Caco-2 (cell line): ENCODE results near the gene CCDC190. TPM values are rescaled to one million over a fixed set of nuclear protein-coding genes. Genes with fewer than 3 reads are reported as not detected.

Experiments used
- BruUV-seq: library from RNA; stranded (reverse); fragments of 400-500 nt; replicated peaks from 2 replicates; lab custom pipeline; 2021; lab: Mats Ljungman, UMichigan
- CTCF ChIA-PET: fragments of 300-600 bp; sonication (Branson Sonifier 250); formaldehyde crosslinking; loops from one replicate; lab custom pipeline; 2022; ENCODE audit warnings: antibody characterized with exemption; lab: Charles Lee
- POLR2A ChIA-PET: fragments of 300-600 bp; sonication (Branson Sonifier 250); formaldehyde crosslinking; loops from one replicate; lab custom pipeline; 2022; ENCODE audit warnings: antibody characterized with exemption; lab: Charles Lee
- DNase-seq, 2 experiments: peaks; one replicate each; pipeline versions ENCODE4 v3.0.0 to v3.0.0-alpha.2; 2020 to 2022
- H3K27me3 ChIP-seq: replicated peaks from 2 replicates; pipeline ENCODE4 v1.6.0; 2011; ENCODE audit warnings: low read length; ENCODE audit not compliant: control insufficient read depth, insufficient read depth
- H3K36me3 ChIP-seq: 2 replicates; pipeline ENCODE4 v1.5.1; 2011; ENCODE audit warnings: low read length; ENCODE audit not compliant: control insufficient read depth, insufficient read depth
- H3K4me1 ChIP-seq: fragments of 250-450 bp; sonication (Bioruptor Pico); 2 replicates; pipeline ENCODE4 v1.5.1; 2020; ENCODE audit warnings: mild to moderate bottlenecking
- H3K4me3 ChIP-seq: 2 replicates; pipeline ENCODE4 v1.5.1; 2011; ENCODE audit warnings: low read depth, mild to moderate bottlenecking, control low read depth, low read length
- H3K9me3 ChIP-seq: fragments of 250-450 bp; sonication (Bioruptor Pico); 2 replicates; pipeline ENCODE4 v1.5.1; 2020; ENCODE audit warnings: mild to moderate bottlenecking, moderate library complexity
- H3K27ac Mint-ChIP-seq: one replicate; pipeline ENCODE4 v1.8.0; 2022; ENCODE audit warnings: mixed read lengths; ENCODE audit not compliant: unreplicated experiment
- H3K27me3 Mint-ChIP-seq: one replicate; pipeline ENCODE4 v1.8.0; 2022; ENCODE audit warnings: mixed read lengths; ENCODE audit not compliant: insufficient read depth, unreplicated experiment
- H3K36me3 Mint-ChIP-seq: one replicate; pipeline ENCODE4 v1.8.0; 2022; ENCODE audit warnings: mild to moderate bottlenecking, mixed read lengths; ENCODE audit not compliant: insufficient read depth, unreplicated experiment
- H3K4me1 Mint-ChIP-seq: one replicate; pipeline ENCODE4 v1.8.0; 2022; ENCODE audit warnings: low read depth, mixed read lengths; ENCODE audit not compliant: unreplicated experiment
- H3K4me3 Mint-ChIP-seq: one replicate; pipeline ENCODE4 v1.8.0; 2022; ENCODE audit warnings: mild to moderate bottlenecking, moderate library complexity, mixed read lengths; ENCODE audit not compliant: unreplicated experiment
- H3K9me3 Mint-ChIP-seq: one replicate; pipeline ENCODE4 v1.8.0; 2022; ENCODE audit warnings: mixed read lengths; ENCODE audit not compliant: unreplicated experiment
- CTCF ChIP-seq, 2 experiments: fragments of 200-600 bp in 1 of 2; IDR thresholded peaks; 1 replicate in 1 of 2; 2 replicates in 1 of 2; pipeline versions ENCODE4 v1.5.1 to v1.8.0; 2011 to 2022; ENCODE audit warnings: antibody characterized with exemption in 1 of 2, control low read depth in 1 of 2, inconsistent platforms in 1 of 2, low read depth in 1 of 2, low read length in 1 of 2, mild to moderate bottlenecking in 1 of 2, moderate library complexity in 1 of 2; ENCODE audit not compliant: insufficient read depth in 1 of 2, severe bottlenecking in 1 of 2, unreplicated experiment in 1 of 2
- intact Hi-C: fragments of 100-400 bp; cut with micrococcal nuclease; formaldehyde crosslinking; loops from one replicate; pipeline ENCODE4 v1.10.0; 2022; ENCODE audit not compliant: unreplicated experiment
- total RNA-seq: library from RNA; stranded (reverse); gene quantifications from 2 replicates; pipeline ENCODE4 v1.2.3, GENCODE V29; 2022

The CCDC190 gene
- total RNA-seq, 1 experiment from 2014 or later = not detected

- no TSS peak for BruUV-seq
- POLR2A ChIA-PET = no interaction called here
- intact Hi-C loops = loop anchor here (1.0 to 2.0 kb wide), 2 partner anchors 19 kb away; no protein-coding TSS in a partner anchor
These were observed 32.6 kb upstream of the CCDC190 start for GRCh38 chr1:162893612-162893908.

GRCh38 chr1:162892906-162893611 is 32.1 kb upstream of the CCDC190 start:
- Mint-ChIP-seq H3K4me1 (peaks cover 12% of the 10 kb centered on the region), H3K27ac (peak overlapping the region; percentile 12), H3K4me3 (no peak overlapping the region), H3K36me3 (no peaks in the 10 kb centered on the region), H3K27me3 (no peaks in the 10 kb centered on the region), H3K9me3 (no peaks in the 10 kb centered on the region)
- no TSS peak for BruUV-seq
- H3K9me3 ChIP-seq = no peaks in the 10 kb centered on the region
- H3K4me3 ChIP-seq = no peak overlapping the region
- H3K4me1 ChIP-seq = peaks cover 13% of the 10 kb centered on the region
- no peaks in the 10 kb centered on the region for H3K36me3 ChIP-seq
- CTCF ChIA-PET = no interaction called here
- TF ChIP-seq CTCF (IDR thresholded peaks at IDR 0.05; ENCODE audit: insufficient read depth in 1 of 2, low read depth in 1 of 2, low read length in 1 of 2, severe bottlenecking in 1 of 2, unreplicated experiment in 1 of 2) = no peak
- POLR2A ChIA-PET = no interaction called here
- no peaks in the 10 kb centered on the region for H3K27me3 ChIP-seq
- DNase-seq = peak in 1 of 2 experiments; percentile 55
- intact Hi-C loops = loop anchor here (1.0 to 2.0 kb wide), 2 partner anchors 19 to 20 kb away; no protein-coding TSS in a partner anchor

More at GRCh38 chr1:162893612-162893908, 32.6 kb upstream of the CCDC190 start:
- no peaks in the 10 kb centered on the region for H3K27me3 ChIP-seq
- peaks cover 13% of the 10 kb centered on the region for H3K4me1 ChIP-seq
- no peak for DNase-seq
- TF ChIP-seq CTCF (IDR thresholded peaks at IDR 0.05; ENCODE audit: insufficient read depth in 1 of 2, low read depth in 1 of 2, low read length in 1 of 2, severe bottlenecking in 1 of 2, unreplicated experiment in 1 of 2) = no peak
- no peak overlapping the region for H3K4me3 Mint-ChIP-seq
- CTCF ChIA-PET = no interaction called here
- no peak overlapping the region for H3K4me3 ChIP-seq
- no peaks in the 10 kb centered on the region for H3K36me3 ChIP-seq
- H3K27ac Mint-ChIP-seq = peak overlapping the region; percentile 12
- no peaks in the 10 kb centered on the region for H3K36me3 Mint-ChIP-seq
- peaks cover 12% of the 10 kb centered on the region for H3K4me1 Mint-ChIP-seq
- H3K27me3 Mint-ChIP-seq = no peaks in the 10 kb centered on the region
- no peaks in the 10 kb centered on the region for H3K9me3 ChIP-seq
- no peaks in the 10 kb centered on the region for H3K9me3 Mint-ChIP-seq

- POLR2A ChIA-PET = no interaction called here
- Histone ChIP-seq H3K4me3 (no peak overlapping the region), H3K36me3 (no peaks in the 10 kb centered on the region), H3K9me3 (no peaks in the 10 kb centered on the region), H3K4me1 (peaks cover 13% of the 10 kb centered on the region), H3K27me3 (no peaks in the 10 kb centered on the region)
- Mint-ChIP-seq H3K27me3 (no peaks in the 10 kb centered on the region), H3K36me3 (no peaks in the 10 kb centered on the region), H3K4me1 (peaks cover 12% of the 10 kb centered on the region), H3K27ac (no peak overlapping the region), H3K4me3 (no peak overlapping the region), H3K9me3 (no peaks in the 10 kb centered on the region)
- TF ChIP-seq CTCF (IDR thresholded peaks at IDR 0.05; ENCODE audit: insufficient read depth in 1 of 2, low read depth in 1 of 2, low read length in 1 of 2, severe bottlenecking in 1 of 2, unreplicated experiment in 1 of 2) = no peak
- no peak for DNase-seq
- intact Hi-C loops = no loop called here
- no TSS peak for BruUV-seq
- CTCF ChIA-PET = no interaction called here
These were observed 29.0 kb upstream of the CCDC190 start for GRCh38 chr1:162889989-162890388.
